Midbrain (tissue), 1 donor: ENCODE measurements around the gene SNRNP25.

ENCODE experiments used
- DNase-seq: peaks from one replicate; lab custom pipeline; 2025; lab: John Stamatoyannopoulos, UW

Gene SNRNP25

DNA sequence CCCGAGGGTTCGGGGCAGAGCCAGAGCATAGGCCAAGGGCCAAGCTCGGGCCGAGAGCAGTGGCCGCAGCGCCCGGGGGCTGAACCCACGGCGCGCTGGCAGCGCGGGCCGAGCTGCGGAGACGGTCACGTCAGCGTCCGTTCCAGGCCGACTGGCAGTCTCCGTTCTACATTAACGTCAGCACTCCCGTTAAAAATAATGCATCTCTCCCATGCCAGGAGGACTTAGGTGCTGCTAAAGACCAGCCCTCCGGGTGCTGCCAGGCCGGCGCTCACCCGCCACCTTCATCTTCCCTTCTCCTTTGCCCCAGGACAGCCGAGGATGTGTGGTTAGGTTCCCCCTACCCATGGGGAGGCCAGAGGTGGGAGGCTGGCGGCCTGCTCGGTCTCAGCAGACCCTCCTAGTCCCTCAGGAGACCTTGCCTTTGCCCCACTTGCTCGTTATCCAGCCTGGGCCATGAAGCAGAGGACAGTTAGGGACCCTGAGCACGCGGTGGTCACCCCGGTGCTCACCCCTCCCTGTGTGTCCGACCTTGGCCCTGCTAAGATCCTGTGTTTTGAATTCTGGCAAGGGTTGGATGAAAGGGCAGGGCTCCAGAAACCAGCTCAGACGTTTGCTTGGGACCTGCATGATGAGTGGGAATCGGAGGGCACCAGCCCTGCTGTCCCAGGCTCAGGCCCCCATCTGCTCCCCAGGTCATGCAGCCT lies 25.0 kb downstream of the SNRNP25 start:
- DNase-seq, result no peak

- no peak for DNase-seq
Observed at GRCh38 chr16:79151-80054, 25.8 kb downstream of the SNRNP25 start.

GRCh38 chr16:83060-83603 lies 29.5 kb downstream of the SNRNP25 start:
- no peak for DNase-seq

GRCh38 chr16:83781-84615 lies 30.4 kb downstream of the SNRNP25 start:
- DNase-seq, result no peak

DNA sequence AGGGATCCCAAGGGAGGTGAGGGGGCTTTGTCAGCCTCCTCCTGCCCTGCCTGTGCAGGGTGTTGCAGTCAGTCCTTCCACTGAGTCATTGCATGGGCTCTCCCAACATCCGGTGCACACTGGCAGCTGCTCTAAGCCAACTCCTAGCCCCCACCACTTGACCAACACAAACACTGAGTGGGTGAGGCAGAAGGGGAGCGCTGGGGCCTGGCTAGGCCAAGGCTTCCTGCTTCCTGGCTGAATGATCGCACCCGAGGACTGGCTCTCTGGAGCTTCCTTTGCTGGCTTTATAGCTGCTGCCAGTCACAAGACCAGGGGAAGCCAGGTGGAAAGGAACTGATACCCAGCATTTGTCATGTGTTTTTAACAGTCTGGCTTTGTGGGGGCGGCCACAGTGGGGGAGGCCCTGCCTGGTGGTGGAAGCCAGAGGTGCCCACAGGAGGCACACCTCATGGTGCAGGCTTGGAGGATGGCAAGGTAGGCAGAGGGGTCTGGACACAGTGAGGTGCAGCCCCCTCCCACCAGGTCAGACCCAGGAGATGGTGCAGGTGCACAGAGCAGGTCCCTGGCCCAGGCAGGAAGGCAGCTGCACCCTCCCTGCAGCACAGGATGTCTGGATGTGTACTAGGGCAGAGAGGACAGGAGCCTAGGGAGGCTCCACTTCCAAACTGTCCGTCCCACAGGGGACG lies 31.2 kb downstream of the SNRNP25 start:
- no peak for DNase-seq

DNA sequence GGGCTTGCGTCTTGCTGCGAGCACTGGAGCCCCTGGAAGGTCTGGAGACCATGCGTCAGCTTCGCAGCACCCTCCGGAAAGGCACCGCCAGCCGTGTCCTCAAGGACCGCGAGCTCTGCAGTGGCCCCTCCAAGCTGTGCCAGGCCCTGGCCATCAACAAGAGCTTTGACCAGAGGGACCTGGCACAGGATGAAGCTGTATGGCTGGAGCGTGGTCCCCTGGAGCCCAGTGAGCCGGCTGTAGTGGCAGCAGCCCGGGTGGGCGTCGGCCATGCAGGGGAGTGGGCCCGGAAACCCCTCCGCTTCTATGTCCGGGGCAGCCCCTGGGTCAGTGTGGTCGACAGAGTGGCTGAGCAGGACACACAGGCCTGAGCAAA lies 31.8 kb downstream of the SNRNP25 start:
- no peak for DNase-seq

GRCh38 chr16:85865-86264 lies 32.2 kb downstream of the SNRNP25 start:
- DNase-seq, result no peak

DNA sequence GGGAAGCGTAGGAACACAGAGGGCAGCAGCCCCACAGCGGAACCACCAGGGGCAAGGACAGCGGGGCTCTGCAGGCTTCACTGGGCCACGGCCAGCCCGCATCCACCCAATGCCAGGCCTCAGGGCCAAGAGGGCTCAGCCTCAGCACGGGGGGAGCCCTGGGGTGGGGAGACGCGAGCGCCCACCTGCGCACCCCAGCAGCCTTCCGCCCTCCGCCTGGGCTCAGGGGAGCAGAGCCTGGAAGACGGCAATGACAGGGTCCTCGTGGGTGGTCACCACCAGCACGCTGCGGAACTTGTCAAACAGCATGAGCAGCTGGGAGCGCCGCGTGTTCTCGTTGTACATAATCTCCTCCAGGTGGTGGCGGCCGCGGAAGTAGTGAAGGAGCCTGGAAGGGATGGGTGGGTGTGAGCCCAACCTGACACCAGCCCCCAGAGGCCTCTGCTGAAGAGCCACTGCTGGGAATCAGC lies 32.9 kb downstream of the SNRNP25 start:
- DNase-seq, result no peak

DNA sequence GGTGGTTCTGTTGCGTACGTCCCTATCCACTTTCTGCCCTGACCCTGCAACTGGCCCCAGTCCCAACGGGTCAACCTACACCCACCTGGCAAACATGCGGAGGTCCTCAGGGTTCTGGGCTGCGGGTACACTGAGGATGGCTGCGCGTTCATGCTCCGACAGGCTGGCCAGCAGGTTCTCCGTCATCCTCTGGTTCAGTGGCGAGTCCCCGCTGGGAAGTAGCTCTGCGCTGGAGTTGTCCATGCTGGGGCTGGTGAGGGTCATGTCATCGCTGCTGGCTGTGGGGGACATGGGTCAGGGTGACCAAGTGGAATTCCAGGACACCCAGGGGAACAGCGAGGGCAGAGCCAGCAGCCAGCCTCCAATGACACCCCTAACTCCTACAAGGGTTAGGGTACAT lies 35.0 kb downstream of the SNRNP25 start:
- no peak for DNase-seq

GRCh38 chr16:89391-90302 lies 36.0 kb downstream of the SNRNP25 start:
- DNase-seq, result no peak

DNA sequence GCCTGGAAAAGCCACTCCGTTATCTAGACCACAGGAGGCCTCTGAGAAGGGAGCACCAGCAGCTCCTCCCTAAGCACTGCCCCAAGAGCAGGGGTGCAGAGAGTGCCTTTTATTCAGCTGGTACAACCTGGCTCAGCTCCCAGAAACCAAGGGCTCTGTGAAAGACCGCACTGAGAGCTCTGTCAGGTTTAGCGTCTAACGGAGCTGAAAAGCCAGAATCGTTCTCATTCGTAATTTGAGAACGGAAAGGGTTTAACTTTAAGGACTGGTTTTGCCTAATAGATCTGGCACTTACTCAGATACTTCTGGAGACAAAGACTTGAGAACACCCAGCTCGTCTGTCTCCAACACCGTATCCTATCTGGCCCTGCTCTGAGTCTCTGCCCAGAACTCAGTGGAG lies 37.9 kb downstream of the SNRNP25 start:
- DNase-seq, result peak; percentile 86

- no peak for DNase-seq
Observed at GRCh38 chr16:92431-93339, 39.1 kb downstream of the SNRNP25 start.

DNA sequence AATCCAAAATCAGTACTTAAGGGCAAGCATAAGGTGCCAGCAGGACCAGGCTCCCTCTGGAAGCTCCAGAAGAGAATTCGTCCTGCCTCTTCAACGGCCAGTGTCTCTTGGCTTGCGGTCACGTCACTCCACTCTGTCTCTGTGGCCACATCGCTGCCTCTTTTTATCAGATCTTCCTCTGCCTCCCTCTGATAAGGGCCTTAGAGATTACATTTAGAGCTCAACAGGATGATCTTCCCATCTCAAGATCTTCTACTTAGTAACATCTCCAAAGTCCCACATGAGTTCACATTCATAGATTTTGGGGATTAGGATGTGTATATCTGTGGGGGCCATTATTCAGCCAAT lies 41.3 kb downstream of the SNRNP25 start:
- no peak for DNase-seq

DNA sequence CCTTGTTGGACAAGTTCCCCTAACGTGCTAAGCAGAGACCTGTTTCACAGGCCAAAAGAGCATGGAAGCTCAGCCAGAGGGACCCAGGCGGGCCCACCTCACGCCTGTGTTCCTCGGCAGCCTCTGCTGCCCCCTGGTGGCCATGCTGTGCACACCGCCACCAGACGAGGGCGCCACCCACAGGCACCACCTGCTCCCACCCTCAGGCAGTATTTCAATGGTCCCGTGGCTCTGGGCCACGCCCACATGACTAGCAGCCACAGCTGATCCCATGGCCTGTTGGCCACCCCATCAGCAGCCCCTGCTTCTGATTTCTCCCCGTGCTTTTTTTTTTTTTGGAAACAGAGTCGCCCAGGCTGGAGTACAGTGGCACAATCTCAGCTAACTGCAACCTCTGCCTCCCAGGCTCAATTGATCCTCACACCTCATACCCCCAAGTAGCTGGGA lies 43.3 kb downstream of the SNRNP25 start:
- DNase-seq, result peak; percentile 87

DNA sequence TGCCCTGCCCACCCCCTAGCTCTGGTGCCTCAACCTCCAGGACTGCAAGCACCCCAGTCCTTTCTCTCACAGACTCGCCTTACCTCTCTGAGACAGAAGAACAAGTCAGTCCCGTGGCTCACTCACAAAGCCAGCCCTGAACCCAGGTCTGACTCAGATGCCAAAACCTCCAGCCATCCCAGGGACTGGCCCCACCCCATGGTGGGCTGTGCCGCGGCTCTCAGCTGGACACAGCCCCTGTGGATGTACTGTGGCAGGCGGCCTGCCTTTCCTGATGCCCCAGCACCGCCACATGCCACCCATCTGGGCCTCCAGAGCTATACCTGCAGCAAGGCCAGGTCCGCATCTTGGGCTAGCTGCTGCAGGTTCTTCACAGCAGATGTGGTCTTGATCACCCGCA lies 44.2 kb downstream of the SNRNP25 start:
- DNase-seq, result no peak

- no peak for DNase-seq
Observed at GRCh38 chr16:100989-101388, 47.4 kb downstream of the SNRNP25 start.

DNA sequence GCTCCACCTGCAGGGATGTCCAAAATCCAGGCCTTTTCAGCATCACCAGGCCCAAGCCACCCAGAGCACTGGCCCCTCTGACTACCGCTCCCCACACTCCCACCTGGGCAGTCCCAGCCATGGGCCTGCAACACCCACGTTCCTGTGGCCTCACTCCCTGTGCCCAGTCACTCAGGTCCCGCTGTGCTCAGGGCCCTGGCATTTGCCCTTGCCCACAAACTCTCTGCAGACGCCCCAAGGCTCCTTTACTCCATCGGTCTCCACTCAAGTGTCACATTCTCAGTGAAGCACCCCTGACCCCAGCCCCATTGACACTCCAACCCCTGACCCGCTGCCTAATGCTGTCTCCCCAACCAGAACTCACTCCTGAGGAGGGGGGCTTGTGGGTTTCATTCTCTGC lies 48.0 kb downstream of the SNRNP25 start:
- DNase-seq, result no peak

DNA sequence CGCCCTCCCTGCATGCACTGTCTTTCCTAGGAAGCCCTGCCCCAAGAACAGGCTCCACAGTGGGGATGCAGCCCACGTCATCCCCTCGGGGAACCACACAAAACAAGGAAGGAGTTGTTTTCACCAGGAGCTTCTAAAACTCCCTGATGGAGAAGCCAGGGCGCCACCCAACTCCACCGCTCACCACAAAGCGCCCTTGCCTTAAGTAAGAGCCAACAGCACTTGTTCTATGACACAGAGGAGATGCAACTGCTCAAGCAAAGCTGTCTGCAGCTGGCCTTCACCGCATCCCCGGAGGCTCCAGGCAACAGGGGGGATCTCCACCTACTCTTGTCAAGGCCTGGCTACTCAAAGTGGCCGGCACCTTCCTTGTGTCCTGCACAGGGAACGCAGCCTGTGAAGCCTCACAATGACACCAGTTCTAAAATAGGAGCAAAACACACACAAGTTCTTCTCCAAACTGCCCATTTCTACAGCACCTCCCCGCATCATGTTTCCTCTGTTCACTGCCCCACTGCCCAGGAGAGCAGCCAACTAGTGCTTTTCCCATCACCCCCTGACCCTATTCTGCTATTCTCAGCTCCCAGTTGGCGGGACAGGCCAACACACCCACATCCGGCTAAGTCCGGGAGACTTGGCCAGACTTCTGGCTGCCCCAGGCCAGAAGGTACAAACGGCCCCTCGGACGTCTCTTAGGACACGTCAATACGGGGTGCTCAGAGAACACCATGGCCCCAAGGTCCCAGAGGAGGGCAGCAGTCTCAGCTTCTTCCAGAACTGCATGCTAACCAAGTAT lies 48.6 kb downstream of the SNRNP25 start:
- DNase-seq, result peak; percentile 65
